ENCODE data around the gene GID8.

Gene GID8

GRCh38 chr20:62945771-62946339, 7.9 kb downstream of the GID8 start:
- DNase-seq, result no peak

- no peak for DNase-seq
Measured at GRCh38 chr20:62946918-62947317, 9.0 kb downstream of the GID8 start.

GRCh38 chr20:62947532-62948300, 9.8 kb downstream of the GID8 start:
- no peak for DNase-seq

DNA sequence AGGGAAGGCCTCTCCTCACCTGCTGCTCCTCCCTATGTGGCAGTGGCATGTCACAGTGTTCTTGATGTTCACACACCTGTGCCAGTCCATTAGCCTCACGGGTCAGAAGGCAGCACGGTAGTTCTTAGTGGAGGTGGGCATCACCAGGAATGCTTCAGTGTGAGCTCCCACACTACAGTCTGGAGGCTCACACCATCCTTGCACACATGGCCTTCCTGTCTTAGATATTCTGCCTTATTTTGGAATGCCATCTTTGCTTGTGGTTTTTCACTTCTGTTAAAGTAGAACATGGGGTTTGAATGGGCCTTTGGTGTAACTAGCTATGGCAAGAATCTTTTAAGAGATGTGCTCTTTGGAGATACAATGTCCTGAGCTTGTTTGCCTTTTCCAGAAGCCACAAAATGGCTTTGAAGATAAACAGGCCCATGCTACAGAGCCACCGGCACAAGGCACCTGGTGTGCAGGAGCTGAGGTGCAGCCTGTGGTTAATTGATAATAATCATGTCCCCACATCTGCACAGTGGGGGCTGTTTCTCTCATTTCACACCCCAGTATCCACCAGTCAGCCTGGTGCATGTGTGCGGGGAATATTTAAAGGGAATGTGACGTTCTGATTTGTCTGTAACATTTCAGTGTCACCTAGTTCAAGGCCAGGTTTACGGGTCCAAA, 11.3 kb downstream of the GID8 start:
- no peak for DNase-seq

DNA sequence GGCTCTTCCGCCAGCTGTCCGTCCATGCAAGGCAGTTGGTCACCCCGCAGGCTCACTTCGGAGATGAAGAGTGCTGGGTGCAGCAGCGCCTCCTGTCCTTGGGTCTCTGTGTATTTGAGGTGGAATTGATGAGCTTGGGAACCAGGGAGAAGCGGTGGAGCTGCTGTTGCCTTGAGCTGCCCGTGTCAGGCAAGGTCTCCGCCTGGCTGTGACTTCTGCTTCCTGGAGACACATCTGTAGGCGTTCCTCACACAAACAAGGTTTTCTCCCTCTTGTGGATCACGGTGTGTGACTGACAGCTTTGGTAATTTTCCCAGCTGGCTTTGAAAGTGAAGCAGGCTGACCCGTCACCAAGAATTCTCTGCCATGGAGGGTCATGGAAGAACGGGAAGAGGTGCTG, 12.0 kb downstream of the GID8 start:
- DNase-seq, result no peak

DNA sequence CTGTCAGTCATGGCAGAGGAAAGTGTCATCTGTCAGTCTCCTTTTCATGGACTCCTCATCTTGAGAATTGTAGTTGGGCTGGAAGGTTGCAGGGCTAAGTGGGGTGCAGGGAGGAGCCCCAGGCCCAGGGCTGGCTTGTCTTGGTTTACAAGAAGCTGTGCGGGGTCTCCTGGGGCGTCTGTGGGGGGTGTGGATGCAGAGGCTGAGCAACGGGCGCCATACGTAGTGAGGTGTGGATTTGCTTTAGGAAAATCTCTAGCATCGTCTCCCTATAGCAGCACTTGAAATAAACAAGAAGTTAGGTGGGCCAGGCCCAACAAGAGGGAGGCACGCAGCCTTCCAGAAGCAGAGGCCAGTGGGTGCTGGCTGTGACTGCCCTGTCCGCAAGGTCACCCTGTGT, 12.8 kb downstream of the GID8 start:
- DNase-seq, result no peak

- no peak for DNase-seq
Measured at GRCh38 chr20:62951143-62951895, 13.4 kb downstream of the GID8 start.

GRCh38 chr20:62951896-62952372, 14.0 kb downstream of the GID8 start:
- no peak for DNase-seq

DNA sequence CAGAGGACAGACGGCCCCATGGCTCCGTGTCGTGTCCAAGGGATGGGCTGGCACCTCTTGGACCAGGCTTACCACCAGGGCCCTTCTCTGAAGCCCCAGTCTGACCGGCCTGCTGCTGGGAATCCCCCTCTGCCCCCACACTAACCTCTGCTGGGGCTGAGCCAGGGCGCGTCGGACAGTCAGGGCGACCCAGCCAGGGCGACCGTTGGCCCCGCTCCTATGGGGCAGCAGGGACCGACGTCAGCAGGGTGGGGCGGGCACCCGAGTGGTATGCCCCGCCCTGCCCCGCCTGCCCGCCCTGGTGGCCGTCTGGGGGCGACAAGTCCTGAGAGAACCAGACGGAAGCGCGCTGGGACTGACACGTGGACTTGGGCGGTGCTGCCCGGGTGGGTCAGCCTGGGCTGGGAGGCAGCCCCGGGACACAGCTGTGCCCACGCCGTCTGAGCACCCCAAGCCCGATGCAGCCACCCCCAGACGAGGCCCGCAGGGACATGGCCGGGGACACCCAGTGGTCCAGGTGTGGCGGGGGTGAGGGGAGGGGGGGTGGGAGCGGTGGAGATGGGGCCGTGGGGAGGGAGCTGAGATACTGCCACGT, 14.5 kb downstream of the GID8 start, which contains the start of gene SLC17A9:
Gene SLC17A9 (plus strand): TSS at position 337 of the 595 bp plus-strand sequence. CDS start 122 bp downstream, at position 459.
- no peak for DNase-seq

GRCh38 chr20:62952968-62953838, 15.3 kb downstream of the GID8 start:
- DNase-seq, result no peak

DNA sequence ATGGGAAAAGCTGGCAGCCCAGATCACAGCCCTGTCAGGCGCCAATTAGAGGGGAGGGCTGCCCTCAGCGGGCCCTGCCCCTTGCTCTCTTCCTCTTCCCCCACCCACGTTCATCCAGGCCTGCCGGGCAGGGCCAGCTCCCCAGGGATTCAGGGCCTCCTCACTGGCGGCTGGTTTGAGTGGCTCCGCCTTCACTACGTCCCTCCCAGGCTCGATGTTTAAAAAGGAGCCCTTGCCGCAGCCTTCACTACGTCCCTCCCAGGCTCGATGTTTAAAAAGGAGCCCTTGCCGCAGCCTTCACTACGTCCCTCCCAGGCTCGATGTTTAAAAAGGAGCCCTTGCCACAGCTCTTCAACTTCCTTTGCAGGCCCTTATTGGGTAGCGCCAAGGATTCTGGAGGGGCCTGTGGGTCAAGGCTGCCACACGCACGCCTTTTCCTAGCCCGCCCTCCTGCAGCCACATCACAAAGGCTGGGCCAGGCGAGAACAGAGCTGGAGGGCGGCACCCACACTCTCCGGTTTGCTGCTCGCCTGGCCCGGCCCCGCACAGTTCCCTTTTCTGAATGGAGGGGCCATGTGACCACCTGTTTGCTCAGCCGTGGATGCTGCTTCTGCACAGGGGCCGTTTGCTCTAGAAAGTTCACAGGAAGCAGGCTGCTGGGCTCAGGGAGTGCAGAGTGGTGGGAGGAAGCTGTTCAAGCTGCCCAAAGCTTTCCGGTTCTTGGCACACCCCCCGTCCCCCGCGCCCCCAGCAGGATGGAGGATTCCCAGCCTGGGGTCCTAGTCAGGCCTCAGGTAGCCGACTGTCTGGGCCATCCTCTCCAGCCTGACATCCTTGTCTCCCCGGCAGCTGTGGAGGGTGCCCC, 16.1 kb downstream of the GID8 start:
- DNase-seq, result peak in 1 of 2 experiments; percentile 45

GRCh38 chr20:62955519-62956386, 17.8 kb downstream of the GID8 start:
- no peak for DNase-seq

DNA sequence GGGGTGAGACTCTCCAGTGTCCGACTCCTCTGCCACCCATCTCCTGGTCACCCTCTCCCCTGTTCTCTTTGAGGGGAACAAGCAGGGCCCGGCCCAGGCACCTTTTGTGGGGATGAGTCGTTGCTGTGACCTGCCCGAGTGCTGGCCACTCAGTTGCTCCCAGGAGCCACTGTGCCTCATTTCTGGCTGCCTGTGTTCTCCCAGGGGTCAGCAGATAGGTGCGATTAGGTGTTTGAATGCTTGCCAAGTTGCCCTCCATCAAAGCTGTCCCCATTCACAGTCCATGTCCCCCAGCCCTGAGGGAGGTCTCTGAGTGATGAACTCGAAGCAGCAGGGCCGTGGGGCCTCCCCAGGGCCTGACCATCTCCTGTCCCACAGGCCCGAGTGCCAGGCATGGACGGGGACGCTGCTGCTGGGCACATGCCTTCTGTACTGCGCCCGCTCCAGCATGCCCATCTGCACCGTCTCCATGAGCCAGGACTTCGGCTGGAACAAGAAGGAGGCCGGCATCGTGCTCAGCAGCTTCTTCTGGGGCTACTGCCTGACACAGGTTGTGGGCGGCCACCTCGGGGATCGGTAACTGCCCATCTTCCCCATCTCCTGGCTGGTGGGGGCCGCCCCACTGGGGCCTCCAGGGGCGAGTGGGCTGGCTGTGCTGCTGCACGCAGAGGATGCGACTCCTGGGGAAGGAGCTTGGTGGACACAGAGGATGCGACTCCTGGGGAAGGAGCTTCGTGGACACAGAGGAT, 18.6 kb downstream of the GID8 start:
- DNase-seq, result no peak

DNA sequence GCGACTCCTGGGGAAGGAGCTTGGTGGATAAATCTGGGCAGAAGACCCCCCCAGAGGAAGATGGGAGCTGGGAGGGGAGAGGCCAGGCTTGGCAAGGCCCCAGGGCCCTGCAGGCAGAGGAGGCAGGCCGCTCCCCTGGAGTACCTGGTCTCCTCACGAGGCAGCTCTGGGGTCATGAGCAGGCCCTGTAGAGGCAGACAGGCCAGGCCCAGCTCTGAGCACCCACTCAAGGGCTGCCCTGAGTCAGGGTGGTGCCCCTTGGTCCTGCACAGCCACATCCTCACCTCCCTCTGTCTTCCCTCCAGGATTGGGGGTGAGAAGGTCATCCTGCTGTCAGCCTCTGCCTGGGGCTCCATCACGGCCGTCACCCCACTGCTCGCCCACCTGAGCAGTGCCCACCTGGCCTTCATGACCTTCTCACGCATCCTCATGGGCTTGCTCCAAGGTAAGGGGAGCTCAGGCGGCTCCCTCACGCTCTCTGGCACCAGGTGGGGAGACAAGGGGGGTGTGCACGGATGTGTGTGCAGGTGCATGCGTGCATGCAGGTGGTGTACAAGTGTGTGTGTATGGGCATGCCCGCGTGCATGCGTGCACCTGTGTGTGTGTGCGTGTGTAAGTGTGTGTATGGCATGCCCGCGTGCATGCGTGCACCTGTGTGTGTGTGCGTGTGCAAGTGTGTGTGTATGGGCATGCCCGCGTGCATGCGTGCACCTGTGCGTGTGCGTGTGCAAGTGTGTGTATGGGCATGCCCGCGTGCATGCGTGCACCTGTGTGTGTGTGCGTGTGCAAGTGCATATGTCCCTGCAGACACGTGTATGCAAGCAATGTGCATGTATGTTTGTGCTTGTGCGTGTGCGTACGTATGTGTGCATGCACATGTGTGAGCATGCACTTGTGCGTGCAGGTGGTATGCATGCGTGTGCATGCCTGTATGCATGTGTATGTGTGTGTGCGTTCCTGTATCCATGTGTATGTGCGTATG, 19.5 kb downstream of the GID8 start:
- no peak for DNase-seq

- no peak for DNase-seq
Measured at GRCh38 chr20:62958388-62959100, 20.6 kb downstream of the GID8 start.

- DNase-seq, result no peak
Measured at GRCh38 chr20:62959101-62959971, 21.4 kb downstream of the GID8 start.
